ENCODE measurements around the gene ZC3H4.
"Not testable (repeated sequence)": the region's sequence is repeated elsewhere in the genome, so short reads cannot be mapped to it uniquely, and the experiment has no call there.

The ZC3H4 gene

GRCh38 chr19:47112997-47113849 is at the start of gene ZC3H4:
Gene ZC3H4, minus strand, starts transcription at chr19:47113776. Its CDS starts 1,192 bp downstream, at chr19:47112584.
- DNase-seq (ENCODE audit: low read depth), result peak; percentile 99

GRCh38 chr19:47161876-47162489 is 48.4 kb upstream of the ZC3H4 start:
- DNase-seq (ENCODE audit: low read depth), result no peak

- DNase-seq (ENCODE audit: low read depth), result peak; percentile 7
Measured at GRCh38 chr19:47158879-47159503, 45.4 kb upstream of the ZC3H4 start.

GRCh38 chr19:47158367-47158791 is 44.8 kb upstream of the ZC3H4 start:
- no peak for DNase-seq (ENCODE audit: low read depth)

GRCh38 chr19:47157431-47158321 is 44.1 kb upstream of the ZC3H4 start:
- no peak for DNase-seq (ENCODE audit: low read depth)

- no peak for DNase-seq (ENCODE audit: low read depth)
Measured at GRCh38 chr19:47156861-47157430, 43.4 kb upstream of the ZC3H4 start.

GRCh38 chr19:47155148-47155547 is 41.6 kb upstream of the ZC3H4 start:
- DNase-seq (ENCODE audit: low read depth), result no peak

GRCh38 chr19:47153266-47153665 is 39.7 kb upstream of the ZC3H4 start:
- DNase-seq (ENCODE audit: low read depth), result no peak

- DNase-seq (ENCODE audit: low read depth), result no peak
Measured at GRCh38 chr19:47152632-47153031, 39.1 kb upstream of the ZC3H4 start.

GRCh38 chr19:47152205-47152604 is 38.6 kb upstream of the ZC3H4 start:
- DNase-seq (ENCODE audit: low read depth), result no peak

GRCh38 chr19:47151627-47152026 is 38.1 kb upstream of the ZC3H4 start:
- no peak for DNase-seq (ENCODE audit: low read depth)

GRCh38 chr19:47146920-47147319 is 33.3 kb upstream of the ZC3H4 start:
- DNase-seq (ENCODE audit: low read depth), result no peak

- DNase-seq (ENCODE audit: low read depth), result no peak
Measured at GRCh38 chr19:47145639-47146486, 32.3 kb upstream of the ZC3H4 start.

GRCh38 chr19:47144630-47145029 is 31.1 kb upstream of the ZC3H4 start:
- no peak for DNase-seq (ENCODE audit: low read depth)

GRCh38 chr19:47143322-47144073 is 29.9 kb upstream of the ZC3H4 start:
- DNase-seq (ENCODE audit: low read depth), result no peak

GRCh38 chr19:47142779-47143178 is 29.2 kb upstream of the ZC3H4 start:
- no peak for DNase-seq (ENCODE audit: low read depth)

- no peak for DNase-seq (ENCODE audit: low read depth)
Measured at GRCh38 chr19:47141695-47142094, 28.1 kb upstream of the ZC3H4 start.

- not testable (repeated sequence) for DNase-seq (ENCODE audit: low read depth)
Measured at GRCh38 chr19:47141252-47141651, 27.7 kb upstream of the ZC3H4 start.

- no peak for DNase-seq (ENCODE audit: low read depth)
Measured at GRCh38 chr19:47135156-47135555, 21.6 kb upstream of the ZC3H4 start.

- DNase-seq (ENCODE audit: low read depth), result no peak
Measured at GRCh38 chr19:47134545-47134944, 21.0 kb upstream of the ZC3H4 start.

Data from activated gamma-delta T cell treated with anti-CD3 and anti-CD28 coated beads, Interleukin-2, amount 50 U/mL, for 16 hours (primary cell).